G401.6 (cell line): ENCODE measurements around the gene GLRX5.

ENCODE experiments used
- FAIRE-seq: peaks from 2 replicates; lab custom pipeline; 2012; peaks lifted over from hg19 to GRCh38; lab: Jason Lieb, UNC

Gene GLRX5

GRCh38 chr14:95536036-95536593 lies 1.3 kb downstream of the GLRX5 start:
- FAIRE-seq, result no peak

GRCh38 chr14:95536671-95537070 lies 1.8 kb downstream of the GLRX5 start:
- no peak for FAIRE-seq

- FAIRE-seq, result no peak
Observed at GRCh38 chr14:95537298-95538089, 2.6 kb downstream of the GLRX5 start.

GRCh38 chr14:95538801-95539509 lies 4.1 kb downstream of the GLRX5 start:
- no peak for FAIRE-seq

GRCh38 chr14:95540236-95540855 lies 5.5 kb downstream of the GLRX5 start:
- no peak for FAIRE-seq

- FAIRE-seq, result no peak
Observed at GRCh38 chr14:95541346-95541745, 6.5 kb downstream of the GLRX5 start.

- no peak for FAIRE-seq
Observed at GRCh38 chr14:95541932-95542930, 7.4 kb downstream of the GLRX5 start.

- FAIRE-seq, result no peak
Observed at GRCh38 chr14:95543021-95543420, 8.2 kb downstream of the GLRX5 start.

- no peak for FAIRE-seq
Observed at GRCh38 chr14:95544588-95544987, 9.7 kb downstream of the GLRX5 start.

- FAIRE-seq, result no peak
Observed at GRCh38 chr14:95545515-95546168, 10.8 kb downstream of the GLRX5 start.

GRCh38 chr14:95547272-95547625 lies 12.4 kb downstream of the GLRX5 start:
- FAIRE-seq, result no peak

GRCh38 chr14:95547626-95548327 lies 12.9 kb downstream of the GLRX5 start:
- FAIRE-seq, result no peak

GRCh38 chr14:95548328-95548929 lies 13.6 kb downstream of the GLRX5 start:
- FAIRE-seq, result no peak

- no peak for FAIRE-seq
Observed at GRCh38 chr14:95549656-95550585, 15.1 kb downstream of the GLRX5 start.

GRCh38 chr14:95551435-95551834 lies 16.6 kb downstream of the GLRX5 start:
- no peak for FAIRE-seq

- no peak for FAIRE-seq
Observed at GRCh38 chr14:95553141-95553540, 18.3 kb downstream of the GLRX5 start.

GRCh38 chr14:95555053-95555452 lies 20.2 kb downstream of the GLRX5 start:
- FAIRE-seq, result no peak

GRCh38 chr14:95557291-95557690 lies 22.4 kb downstream of the GLRX5 start:
- no peak for FAIRE-seq

- FAIRE-seq, result no peak
Observed at GRCh38 chr14:95557832-95558231, 23.0 kb downstream of the GLRX5 start.
